NCI-H1105 treated with DMSO at 0.1 percent for 48 hours (cell line): Measurements from ENCODE around the gene RPS6KA6.

Experiments used
- DNase-seq: peaks from one replicate; lab custom pipeline; 2025; lab: John Stamatoyannopoulos, UW

The RPS6KA6 gene

GRCh38 chrX:84187533-84188319, at the start of gene RPS6KA6:
TSS of gene RPS6KA6 (minus strand) at chrX:84188199. CDS start at chrX:84187899, 300 bp downstream.
- peak; percentile 80 for DNase-seq

GRCh38 chrX:84224741-84225140, 36.7 kb upstream of the RPS6KA6 start:
- no peak for DNase-seq

DNA sequence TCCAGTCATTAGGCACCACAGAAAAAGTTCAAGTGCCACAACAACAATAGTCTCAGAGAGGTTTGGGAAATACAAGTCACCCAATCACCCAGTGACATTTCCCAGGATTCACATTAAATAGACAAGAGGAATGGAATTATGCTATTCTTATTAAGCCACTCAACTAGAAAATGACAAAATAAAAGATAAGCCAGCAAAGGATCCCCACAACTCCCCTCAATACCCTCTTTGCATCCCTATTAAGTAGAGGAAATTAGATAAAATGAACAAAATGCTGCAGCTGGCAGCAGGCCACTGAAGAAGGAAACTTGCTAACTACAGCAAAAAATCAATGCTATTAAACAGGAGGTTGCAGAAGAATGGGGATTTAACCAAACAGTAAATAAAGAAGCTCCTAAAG, 35.3 kb upstream of the RPS6KA6 start:
- peak; percentile 65 for DNase-seq

GRCh38 chrX:84221181-84221580, 33.2 kb upstream of the RPS6KA6 start:
- no peak for DNase-seq

DNA sequence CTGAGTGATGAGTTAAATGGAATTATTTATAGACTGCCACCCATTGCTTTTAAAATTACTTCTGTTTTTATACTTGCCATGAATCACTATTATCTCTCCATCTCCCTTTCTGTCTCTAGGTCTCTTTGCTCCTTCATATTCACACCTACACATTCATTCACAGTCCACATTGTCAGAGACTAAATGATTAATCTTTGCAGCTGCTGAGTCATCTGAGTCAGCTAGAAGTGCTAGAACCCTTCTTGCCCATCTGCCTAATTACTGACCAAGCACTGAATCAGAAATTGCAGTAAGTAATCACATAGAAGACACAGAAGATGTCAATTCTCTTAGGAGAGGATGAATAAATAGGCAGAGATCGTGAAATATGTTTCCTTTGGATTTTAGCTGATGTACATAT, 31.6 kb upstream of the RPS6KA6 start:
- peak; percentile 22 for DNase-seq

DNA sequence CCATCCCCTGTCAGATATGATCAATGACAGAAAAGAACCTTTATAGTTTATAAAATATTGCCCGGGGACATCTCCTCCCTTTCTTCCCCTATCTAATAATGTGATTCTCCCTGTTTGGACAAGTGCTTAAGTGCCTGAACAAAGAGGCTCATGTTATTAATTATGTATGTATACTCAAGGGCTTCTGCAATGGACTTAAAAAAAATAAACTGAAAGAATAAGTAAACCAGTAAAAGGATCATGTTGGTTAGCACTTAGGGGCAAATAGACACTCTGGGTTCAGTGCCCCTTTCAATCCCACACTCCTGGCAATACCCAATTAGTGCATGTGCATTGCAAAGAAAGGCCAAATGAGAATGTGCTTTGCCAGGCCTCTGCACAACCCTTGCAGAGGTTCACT, 30.7 kb upstream of the RPS6KA6 start:
- DNase-seq: peak; percentile 75

DNA sequence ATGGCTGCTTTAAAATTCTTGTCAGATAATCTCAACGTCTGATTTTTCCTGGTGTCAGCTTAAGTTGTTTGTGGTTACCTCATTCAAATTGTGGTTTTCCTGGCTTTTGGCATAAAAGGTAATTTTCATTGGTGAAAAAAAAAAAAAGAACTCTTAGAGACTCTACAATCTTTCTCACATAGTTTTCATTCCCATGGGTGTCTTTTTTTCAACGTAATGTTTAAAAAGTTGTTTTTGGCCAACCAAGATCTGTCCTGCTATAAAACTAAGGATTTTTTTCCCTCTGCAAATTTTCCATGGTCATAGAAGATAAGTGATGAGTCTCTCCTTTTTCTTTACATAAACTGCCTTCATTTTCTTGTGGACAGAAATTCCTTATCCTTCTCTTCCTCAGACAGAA, 28.9 kb upstream of the RPS6KA6 start:
- DNase-seq: no peak

GRCh38 chrX:84216406-84216805, 28.4 kb upstream of the RPS6KA6 start:
- DNase-seq: peak; percentile 89

DNA sequence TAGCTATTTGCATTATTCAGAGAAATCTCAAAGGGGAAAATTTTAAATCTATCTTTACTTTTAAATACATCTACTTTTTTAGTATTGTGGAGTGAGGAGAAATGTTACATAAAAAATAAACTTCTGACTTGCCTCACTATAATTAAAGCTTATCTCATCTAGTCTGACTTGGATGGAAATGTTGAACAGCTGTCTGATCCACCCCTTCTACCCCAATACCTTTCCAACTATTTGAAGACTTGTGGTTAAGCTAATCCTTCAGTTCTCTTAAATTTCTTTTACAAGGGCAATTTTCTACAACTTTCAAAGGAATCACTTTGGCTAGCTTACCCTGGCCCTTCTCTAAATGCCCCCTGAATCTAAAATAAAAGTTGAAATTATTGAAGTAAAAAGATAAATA, 17.3 kb upstream of the RPS6KA6 start:
- no peak for DNase-seq

DNA sequence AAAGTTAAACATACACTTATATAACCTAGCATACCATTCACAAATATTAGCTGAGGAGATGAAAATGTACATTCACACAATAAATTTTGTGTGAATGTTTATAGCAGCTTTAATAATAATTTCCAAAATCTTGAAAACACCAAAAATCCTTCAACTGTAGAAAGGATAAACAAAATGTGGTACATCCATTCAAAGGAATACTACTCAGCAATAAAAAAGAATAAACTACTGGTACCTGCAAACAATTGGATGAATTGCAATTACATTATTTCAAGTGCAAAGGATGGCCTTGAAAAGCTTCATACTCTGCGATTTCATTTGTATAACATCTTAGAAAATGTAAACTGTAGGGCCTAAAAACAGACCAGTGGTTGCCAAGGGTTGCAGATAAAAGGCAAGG, 11.7 kb upstream of the RPS6KA6 start:
- DNase-seq: no peak

GRCh38 chrX:84197550-84197949, 9.6 kb upstream of the RPS6KA6 start:
- DNase-seq: no peak

DNA sequence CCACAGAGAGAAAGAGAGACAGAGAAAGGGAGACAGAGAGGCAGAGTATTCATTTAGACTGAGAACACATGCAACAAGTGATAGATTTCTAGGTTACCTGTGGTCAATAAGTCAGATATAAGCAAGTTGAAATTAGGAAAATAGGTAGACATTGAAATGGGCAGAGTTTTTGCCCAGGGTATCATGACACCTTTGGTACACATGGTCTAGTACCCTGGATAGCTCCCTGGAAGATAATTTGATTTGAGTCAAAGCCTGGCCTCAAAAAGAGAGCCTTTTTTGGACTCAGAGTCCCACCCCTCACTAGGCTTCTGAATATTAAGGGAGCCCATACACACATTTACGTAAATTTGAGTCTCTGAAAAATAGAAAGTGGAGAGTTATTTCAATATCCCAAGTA, 4.0 kb upstream of the RPS6KA6 start:
- DNase-seq: no peak

GRCh38 chrX:84189125-84189524, 1.1 kb upstream of the RPS6KA6 start:
- no peak for DNase-seq

DNA sequence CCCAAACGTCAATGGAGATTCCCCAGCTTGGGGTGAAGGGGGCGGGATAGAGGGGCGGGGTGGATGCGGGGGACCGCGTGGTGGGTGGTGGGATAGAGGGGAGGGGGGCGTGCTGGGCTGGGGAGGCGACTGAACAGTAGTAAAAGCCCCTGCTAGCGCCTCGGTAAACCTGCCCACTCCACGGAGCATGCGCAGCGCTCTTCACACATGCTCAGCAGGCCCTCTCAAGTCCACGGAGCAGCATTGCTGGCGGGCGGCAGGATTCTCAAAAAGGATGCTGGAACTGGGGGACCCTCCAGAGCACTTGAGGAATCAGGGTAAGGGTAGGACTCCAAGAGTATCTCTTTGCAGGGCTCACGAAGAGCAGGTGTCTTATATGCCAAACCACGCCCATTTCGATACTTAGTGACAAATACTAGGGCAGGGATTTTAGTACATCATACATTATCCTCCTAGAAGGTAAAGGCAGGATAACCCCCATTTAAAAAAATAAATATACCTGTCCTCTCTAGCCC, 378 bp upstream of the RPS6KA6 start:
- peak; percentile 80 for DNase-seq

DNA sequence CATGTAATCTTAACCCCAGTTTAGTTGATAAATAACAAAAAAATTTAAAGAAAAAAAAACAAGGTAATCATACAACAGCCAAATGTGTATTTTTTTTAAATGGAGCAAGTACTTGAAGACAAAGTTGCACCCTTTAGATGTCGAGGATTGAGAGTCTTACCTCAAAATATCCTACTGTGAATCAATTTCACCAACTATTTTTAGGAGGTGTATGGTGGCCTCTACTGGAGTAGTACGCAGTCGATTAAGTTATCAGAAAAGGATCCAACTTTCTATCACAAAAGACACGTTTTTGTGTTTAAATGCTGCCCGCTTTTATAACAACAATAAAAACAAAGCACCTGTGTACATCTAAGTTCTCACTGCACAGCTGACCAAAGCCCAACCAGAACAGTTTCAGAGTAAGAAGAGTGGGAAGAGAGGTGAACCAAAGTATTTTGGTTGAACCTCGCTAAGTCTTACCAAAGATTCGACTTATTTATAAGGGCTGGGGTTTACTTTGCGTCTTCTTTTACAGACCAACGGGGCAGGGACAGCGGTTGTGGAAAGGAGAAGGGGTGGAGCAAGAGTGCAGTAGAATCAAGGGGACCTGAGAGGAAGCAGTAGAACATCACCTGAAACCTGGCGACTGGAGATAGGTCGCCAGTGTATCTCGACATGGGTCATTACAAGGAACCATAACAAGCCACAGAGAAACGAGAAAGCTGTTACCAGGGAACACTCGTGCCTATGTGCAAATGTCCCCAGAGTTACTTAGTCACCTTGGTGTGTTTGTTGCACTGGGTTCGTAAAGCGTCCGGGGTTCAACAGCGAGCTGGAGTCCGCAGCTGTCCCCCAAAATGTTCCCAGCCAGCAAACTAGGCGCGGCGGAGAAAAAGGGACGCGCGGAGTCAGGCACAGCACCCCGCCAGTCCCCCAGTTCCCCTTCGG, 1.1 kb downstream of the RPS6KA6 start:
- peak; percentile 37 for DNase-seq

- DNase-seq: no peak
Measured at GRCh38 chrX:84182516-84182915, 5.5 kb downstream of the RPS6KA6 start.

DNA sequence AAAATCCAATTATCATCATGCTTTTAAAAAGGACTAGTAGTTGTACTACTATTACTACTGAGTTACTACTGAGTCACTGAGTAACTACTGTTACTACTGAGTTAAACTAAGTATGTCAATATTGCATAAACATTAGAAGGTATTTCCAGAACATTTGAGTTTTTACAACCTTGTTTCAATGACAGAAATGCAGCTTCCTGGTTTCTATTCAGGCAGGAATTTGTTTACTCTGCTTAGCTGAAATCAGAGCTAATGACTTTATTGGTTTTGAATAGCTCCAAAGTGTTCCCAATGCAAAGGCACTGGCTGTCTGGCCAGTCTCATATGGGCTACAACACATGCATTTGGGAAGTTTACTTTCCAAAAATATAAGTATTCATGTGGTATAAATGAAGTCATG, 12.0 kb downstream of the RPS6KA6 start:
- no peak for DNase-seq

DNA sequence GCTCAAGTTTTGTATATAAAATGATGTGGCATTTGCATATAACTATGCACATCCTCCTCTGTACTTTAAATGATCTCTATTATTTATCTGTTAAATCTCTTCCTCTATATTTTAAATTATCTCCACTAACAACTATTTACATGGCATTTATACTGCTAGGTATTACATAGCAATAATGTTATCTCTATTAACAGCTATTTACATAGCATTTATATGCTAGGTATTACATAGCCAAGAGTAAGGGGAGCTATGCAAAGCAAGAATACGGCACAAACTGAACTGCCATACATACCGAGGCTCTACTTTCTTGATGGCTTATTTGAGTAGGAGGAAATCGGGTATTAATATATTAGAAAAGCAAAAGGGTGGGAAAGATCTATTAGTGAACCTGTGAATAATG, 12.7 kb downstream of the RPS6KA6 start:
- DNase-seq: no peak

DNA sequence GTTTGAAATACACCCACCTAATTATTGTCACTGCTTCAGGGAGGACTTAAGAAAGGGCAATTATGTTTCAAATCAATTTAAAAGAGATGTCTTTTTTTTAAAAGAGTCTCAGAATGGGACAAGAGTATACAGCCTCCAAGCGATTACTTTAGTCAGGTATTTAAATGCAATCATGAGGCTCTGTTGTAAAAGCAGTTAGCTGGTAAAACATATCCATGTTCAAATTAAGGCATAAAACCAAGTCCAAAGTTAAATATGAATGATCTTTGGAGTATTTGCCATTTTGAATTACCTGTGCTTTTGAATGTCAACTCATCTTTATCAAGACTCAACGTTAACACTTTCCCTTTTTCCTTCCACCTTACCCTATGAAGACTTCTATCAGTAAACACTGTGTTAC, 13.7 kb downstream of the RPS6KA6 start:
- no peak for DNase-seq

GRCh38 chrX:84170931-84171330, 17.1 kb downstream of the RPS6KA6 start:
- no peak for DNase-seq

- DNase-seq: no peak
Measured at GRCh38 chrX:84168574-84168973, 19.4 kb downstream of the RPS6KA6 start.

DNA sequence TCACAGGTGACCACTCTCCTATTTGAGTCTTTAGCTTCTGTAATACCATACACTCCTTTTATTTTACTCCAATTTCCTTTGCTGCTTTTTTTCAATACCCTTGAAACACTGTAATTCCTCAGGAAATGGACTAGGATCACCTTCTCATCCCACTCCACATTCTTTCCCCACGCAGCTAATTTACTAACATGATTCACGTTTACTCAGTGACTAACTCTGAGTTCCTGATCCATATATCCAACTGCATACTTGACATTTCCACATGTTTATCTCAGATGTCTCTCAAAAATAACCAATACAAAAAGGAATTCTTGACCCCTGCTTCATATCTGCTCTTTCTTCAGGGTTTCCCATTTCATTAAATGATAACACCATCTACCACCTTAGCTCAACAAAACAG, 19.9 kb downstream of the RPS6KA6 start:
- DNase-seq: no peak

DNA sequence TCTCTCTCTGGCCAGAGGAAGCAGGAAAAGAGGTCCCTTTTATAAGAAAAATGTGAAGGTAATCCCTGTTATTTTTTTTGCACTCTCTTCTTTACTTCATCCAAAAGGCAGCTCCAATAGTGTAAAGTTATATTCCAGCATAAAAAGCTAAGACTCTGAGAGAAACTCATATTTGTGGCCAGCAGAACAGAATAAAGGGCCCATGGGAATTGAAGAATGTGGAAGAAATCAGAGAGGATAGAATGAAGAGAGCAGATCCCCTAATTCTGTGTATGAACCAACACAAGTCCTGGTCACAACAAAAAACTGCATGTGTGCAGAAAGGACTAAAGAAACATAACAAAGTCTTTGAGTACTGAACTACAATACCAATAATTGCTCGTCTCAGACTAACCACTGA, 22.3 kb downstream of the RPS6KA6 start:
- DNase-seq: no peak
